OCI-LY7 (cell line): ENCODE measurements around the gene RAB5IF.

Experiments
- EZH2phosphoT487 ChIP-seq: fragments of 200-600 bp; sonication (generic); IDR thresholded peaks from 2 replicates; pipeline ENCODE4 v1.6.1; 2018; ENCODE audit warnings: low read depth, borderline replicate concordance, mild to moderate bottlenecking, mixed run types, antibody characterized with exemption, low read length, moderate library complexity, mixed read lengths
- TF ChIP-seq, protein P1 (sequence below): fragments of 200-600 bp; sonication (generic); conservative IDR thresholded peaks from 2 replicates; pipeline ENCODE4 v1.5.1; 2014; ENCODE audit warnings: mild to moderate bottlenecking, antibody characterized with exemption, low read length, moderate library complexity, mixed read lengths

GRCh38 chr20:36631646-36632045 is 26.1 kb downstream of the RAB5IF start:
- TF ChIP-seq, protein P1, sequence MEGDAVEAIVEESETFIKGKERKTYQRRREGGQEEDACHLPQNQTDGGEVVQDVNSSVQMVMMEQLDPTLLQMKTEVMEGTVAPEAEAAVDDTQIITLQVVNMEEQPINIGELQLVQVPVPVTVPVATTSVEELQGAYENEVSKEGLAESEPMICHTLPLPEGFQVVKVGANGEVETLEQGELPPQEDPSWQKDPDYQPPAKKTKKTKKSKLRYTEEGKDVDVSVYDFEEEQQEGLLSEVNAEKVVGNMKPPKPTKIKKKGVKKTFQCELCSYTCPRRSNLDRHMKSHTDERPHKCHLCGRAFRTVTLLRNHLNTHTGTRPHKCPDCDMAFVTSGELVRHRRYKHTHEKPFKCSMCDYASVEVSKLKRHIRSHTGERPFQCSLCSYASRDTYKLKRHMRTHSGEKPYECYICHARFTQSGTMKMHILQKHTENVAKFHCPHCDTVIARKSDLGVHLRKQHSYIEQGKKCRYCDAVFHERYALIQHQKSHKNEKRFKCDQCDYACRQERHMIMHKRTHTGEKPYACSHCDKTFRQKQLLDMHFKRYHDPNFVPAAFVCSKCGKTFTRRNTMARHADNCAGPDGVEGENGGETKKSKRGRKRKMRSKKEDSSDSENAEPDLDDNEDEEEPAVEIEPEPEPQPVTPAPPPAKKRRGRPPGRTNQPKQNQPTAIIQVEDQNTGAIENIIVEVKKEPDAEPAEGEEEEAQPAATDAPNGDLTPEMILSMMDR, result no peak
- no peak for TF ChIP-seq EZH2phosphoT487
